Caco-2 (cell line): Measurements from ENCODE around the gene SERINC5. TPM values are rescaled to one million over a fixed set of nuclear protein-coding genes. Genes with fewer than 3 reads are reported as not detected.

ENCODE experiments used
- BruUV-seq: library from RNA; stranded (reverse); fragments of 400-500 nt; replicated peaks from 2 replicates; lab custom pipeline; 2021; lab: Mats Ljungman, UMichigan
- CTCF ChIA-PET: fragments of 300-600 bp; sonication (Branson Sonifier 250); formaldehyde crosslinking; loops from one replicate; lab custom pipeline; 2022; ENCODE audit warnings: antibody characterized with exemption; lab: Charles Lee
- POLR2A ChIA-PET: fragments of 300-600 bp; sonication (Branson Sonifier 250); formaldehyde crosslinking; loops from one replicate; lab custom pipeline; 2022; ENCODE audit warnings: antibody characterized with exemption; lab: Charles Lee
- DNase-seq, 2 experiments: peaks; one replicate each; pipeline versions ENCODE4 v3.0.0 to v3.0.0-alpha.2; 2020 to 2022
- H3K27me3 ChIP-seq: replicated peaks from 2 replicates; pipeline ENCODE4 v1.6.0; 2011; ENCODE audit warnings: low read length; ENCODE audit not compliant: control insufficient read depth, insufficient read depth
- H3K36me3 ChIP-seq: 2 replicates; pipeline ENCODE4 v1.5.1; 2011; ENCODE audit warnings: low read length; ENCODE audit not compliant: control insufficient read depth, insufficient read depth
- H3K4me1 ChIP-seq: fragments of 250-450 bp; sonication (Bioruptor Pico); 2 replicates; pipeline ENCODE4 v1.5.1; 2020; ENCODE audit warnings: mild to moderate bottlenecking
- H3K4me3 ChIP-seq: 2 replicates; pipeline ENCODE4 v1.5.1; 2011; ENCODE audit warnings: low read depth, mild to moderate bottlenecking, control low read depth, low read length
- H3K9me3 ChIP-seq: fragments of 250-450 bp; sonication (Bioruptor Pico); 2 replicates; pipeline ENCODE4 v1.5.1; 2020; ENCODE audit warnings: mild to moderate bottlenecking, moderate library complexity
- H3K27ac Mint-ChIP-seq: one replicate; pipeline ENCODE4 v1.8.0; 2022; ENCODE audit warnings: mixed read lengths; ENCODE audit not compliant: unreplicated experiment
- H3K27me3 Mint-ChIP-seq: one replicate; pipeline ENCODE4 v1.8.0; 2022; ENCODE audit warnings: mixed read lengths; ENCODE audit not compliant: insufficient read depth, unreplicated experiment
- H3K36me3 Mint-ChIP-seq: one replicate; pipeline ENCODE4 v1.8.0; 2022; ENCODE audit warnings: mild to moderate bottlenecking, mixed read lengths; ENCODE audit not compliant: insufficient read depth, unreplicated experiment
- H3K4me1 Mint-ChIP-seq: one replicate; pipeline ENCODE4 v1.8.0; 2022; ENCODE audit warnings: low read depth, mixed read lengths; ENCODE audit not compliant: unreplicated experiment
- H3K4me3 Mint-ChIP-seq: one replicate; pipeline ENCODE4 v1.8.0; 2022; ENCODE audit warnings: mild to moderate bottlenecking, moderate library complexity, mixed read lengths; ENCODE audit not compliant: unreplicated experiment
- H3K9me3 Mint-ChIP-seq: one replicate; pipeline ENCODE4 v1.8.0; 2022; ENCODE audit warnings: mixed read lengths; ENCODE audit not compliant: unreplicated experiment
- intact Hi-C: fragments of 100-400 bp; cut with micrococcal nuclease; formaldehyde crosslinking; loops from one replicate; pipeline ENCODE4 v1.10.0; 2022; ENCODE audit not compliant: unreplicated experiment
- total RNA-seq: library from RNA; stranded (reverse); gene quantifications from 2 replicates; pipeline ENCODE4 v1.2.3, GENCODE V29; 2022
- TF ChIP-seq, protein P1 (sequence below), 2 experiments: fragments of 200-600 bp in 1 of 2; IDR thresholded peaks; 1 replicate in 1 of 2; 2 replicates in 1 of 2; pipeline versions ENCODE4 v1.5.1 to v1.8.0; 2011 to 2022; ENCODE audit warnings: antibody characterized with exemption in 1 of 2, control low read depth in 1 of 2, inconsistent platforms in 1 of 2, low read depth in 1 of 2, low read length in 1 of 2, mild to moderate bottlenecking in 1 of 2, moderate library complexity in 1 of 2; ENCODE audit not compliant: insufficient read depth in 1 of 2, severe bottlenecking in 1 of 2, unreplicated experiment in 1 of 2

The SERINC5 gene
- total RNA-seq, 1 experiment from 2014 or later = 225 TPM

DNA sequence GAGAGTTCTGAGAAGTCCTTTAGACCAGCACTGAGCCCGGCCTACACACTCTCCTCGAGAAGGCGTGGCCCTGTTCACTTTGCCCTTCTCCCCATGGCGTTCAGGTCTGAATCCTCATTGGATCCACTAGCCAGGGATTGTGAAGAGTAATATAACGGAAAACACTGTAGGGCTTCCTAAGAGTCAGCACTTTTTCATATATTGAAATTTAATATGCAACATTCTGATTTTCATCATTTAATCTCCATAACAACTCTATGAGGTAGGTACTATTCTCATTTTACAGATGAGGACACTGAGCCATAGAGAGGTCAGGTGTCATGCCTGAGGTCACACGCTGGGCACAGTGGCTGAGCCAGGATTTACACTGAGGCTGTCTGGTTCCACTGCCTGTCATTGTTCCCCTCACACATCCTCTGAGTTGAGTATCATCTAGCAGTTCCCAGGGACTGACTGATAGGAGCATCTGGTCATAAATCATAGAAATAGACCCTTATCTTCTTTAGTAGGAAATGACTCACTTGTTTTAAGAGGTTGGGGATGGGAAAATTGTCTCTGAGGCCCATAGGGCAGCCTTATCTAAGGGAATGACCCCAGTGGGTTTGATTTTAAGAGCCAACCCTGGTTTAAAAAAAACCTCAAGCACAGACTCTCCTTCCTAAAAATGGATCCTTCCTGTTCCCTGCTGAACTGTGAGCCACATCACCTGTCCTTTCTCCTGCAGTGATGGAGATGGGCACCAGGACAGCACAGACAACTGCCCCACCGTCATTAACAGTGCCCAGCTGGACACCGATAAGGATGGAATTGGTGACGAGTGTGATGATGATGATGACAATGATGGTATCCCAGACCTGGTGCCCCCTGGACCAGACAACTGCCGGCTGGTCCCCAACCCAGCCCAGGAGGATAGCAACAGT is 179.5 kb downstream of the SERINC5 start:
- no peaks in the 10 kb centered on the region for H3K36me3 Mint-ChIP-seq
- ChIA-PET POLR2A (no interaction called here), CTCF (no interaction called here)
- BruUV-seq = no TSS peak
- H3K9me3 ChIP-seq = no peaks in the 10 kb centered on the region
- DNase-seq = no peak
- H3K9me3 Mint-ChIP-seq = no peaks in the 10 kb centered on the region
- no peaks in the 10 kb centered on the region for H3K4me1 Mint-ChIP-seq
- H3K4me3 ChIP-seq = no peak overlapping the region
- no peak overlapping the region for H3K4me3 Mint-ChIP-seq
- intact Hi-C loops = no loop called here
- H3K36me3 ChIP-seq = no peaks in the 10 kb centered on the region
- TF ChIP-seq, protein P1, sequence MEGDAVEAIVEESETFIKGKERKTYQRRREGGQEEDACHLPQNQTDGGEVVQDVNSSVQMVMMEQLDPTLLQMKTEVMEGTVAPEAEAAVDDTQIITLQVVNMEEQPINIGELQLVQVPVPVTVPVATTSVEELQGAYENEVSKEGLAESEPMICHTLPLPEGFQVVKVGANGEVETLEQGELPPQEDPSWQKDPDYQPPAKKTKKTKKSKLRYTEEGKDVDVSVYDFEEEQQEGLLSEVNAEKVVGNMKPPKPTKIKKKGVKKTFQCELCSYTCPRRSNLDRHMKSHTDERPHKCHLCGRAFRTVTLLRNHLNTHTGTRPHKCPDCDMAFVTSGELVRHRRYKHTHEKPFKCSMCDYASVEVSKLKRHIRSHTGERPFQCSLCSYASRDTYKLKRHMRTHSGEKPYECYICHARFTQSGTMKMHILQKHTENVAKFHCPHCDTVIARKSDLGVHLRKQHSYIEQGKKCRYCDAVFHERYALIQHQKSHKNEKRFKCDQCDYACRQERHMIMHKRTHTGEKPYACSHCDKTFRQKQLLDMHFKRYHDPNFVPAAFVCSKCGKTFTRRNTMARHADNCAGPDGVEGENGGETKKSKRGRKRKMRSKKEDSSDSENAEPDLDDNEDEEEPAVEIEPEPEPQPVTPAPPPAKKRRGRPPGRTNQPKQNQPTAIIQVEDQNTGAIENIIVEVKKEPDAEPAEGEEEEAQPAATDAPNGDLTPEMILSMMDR (IDR thresholded peaks at IDR 0.05; ENCODE audit: insufficient read depth in 1 of 2, low read depth in 1 of 2, low read length in 1 of 2, severe bottlenecking in 1 of 2, unreplicated experiment in 1 of 2) = no peak
- no peaks in the 10 kb centered on the region for H3K27me3 Mint-ChIP-seq
- H3K4me1 ChIP-seq = no peaks in the 10 kb centered on the region
- no peak overlapping the region for H3K27ac Mint-ChIP-seq
- no peaks in the 10 kb centered on the region for H3K27me3 ChIP-seq

DNA sequence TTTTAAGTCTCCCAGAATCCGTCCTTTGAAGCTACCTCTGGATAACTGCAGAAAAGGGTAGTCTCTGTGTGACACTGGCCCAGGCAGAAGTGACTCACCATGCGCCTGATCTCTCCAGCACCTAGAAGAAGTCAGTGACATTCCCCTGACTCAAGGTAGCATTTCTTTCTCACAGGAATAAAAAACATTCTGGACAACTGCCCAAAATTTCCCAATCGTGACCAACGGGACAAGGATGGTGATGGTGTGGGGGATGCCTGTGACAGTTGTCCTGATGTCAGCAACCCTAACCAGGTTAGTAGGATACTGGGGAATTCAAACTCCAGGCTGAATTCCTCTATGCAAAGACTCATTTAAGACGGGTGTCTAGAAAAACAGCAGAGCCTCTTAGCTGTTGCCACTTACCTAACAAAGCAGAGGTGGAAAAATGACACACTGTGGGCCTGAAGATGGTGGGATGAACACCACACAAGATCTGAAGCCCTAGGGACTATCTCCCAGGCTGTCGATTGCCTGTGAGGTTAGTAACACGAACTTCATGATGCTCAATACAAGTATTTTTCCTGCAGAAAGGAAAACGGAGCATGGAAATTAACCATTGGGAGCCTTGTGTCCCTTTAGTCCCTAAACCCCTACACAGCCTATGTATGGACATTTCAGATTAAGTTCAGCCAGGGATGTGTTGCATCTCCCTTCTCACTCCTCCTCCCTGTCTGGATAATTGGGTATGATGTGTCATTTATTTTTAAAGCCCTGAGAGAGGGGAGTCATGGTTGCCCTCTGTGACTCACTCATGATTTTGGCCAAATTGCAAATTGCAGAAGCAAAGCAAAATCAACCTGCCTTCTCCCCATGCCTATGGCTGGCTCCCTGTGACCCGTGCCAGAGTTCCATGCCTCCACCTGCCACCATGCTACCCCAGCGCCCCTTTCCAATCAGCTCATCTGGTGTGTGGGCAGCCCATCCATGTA is 183.5 kb downstream of the SERINC5 start:
- H3K27ac Mint-ChIP-seq = no peak overlapping the region
- Histone ChIP-seq H3K9me3 (no peaks in the 10 kb centered on the region), H3K4me1 (no peaks in the 10 kb centered on the region), H3K36me3 (no peaks in the 10 kb centered on the region), H3K4me3 (no peak overlapping the region), H3K27me3 (no peaks in the 10 kb centered on the region)
- CTCF ChIA-PET = no interaction called here
- H3K36me3 Mint-ChIP-seq = no peaks in the 10 kb centered on the region
- H3K4me1 Mint-ChIP-seq = no peaks in the 10 kb centered on the region
- intact Hi-C loops = no loop called here
- DNase-seq = no peak
- H3K4me3 Mint-ChIP-seq = no peak overlapping the region
- no peaks in the 10 kb centered on the region for H3K27me3 Mint-ChIP-seq
- POLR2A ChIA-PET = no interaction called here
- H3K9me3 Mint-ChIP-seq = no peaks in the 10 kb centered on the region
- TF ChIP-seq, protein P1 (IDR thresholded peaks at IDR 0.05; ENCODE audit: insufficient read depth in 1 of 2, low read depth in 1 of 2, low read length in 1 of 2, severe bottlenecking in 1 of 2, unreplicated experiment in 1 of 2) = no peak
- no TSS peak for BruUV-seq

DNA sequence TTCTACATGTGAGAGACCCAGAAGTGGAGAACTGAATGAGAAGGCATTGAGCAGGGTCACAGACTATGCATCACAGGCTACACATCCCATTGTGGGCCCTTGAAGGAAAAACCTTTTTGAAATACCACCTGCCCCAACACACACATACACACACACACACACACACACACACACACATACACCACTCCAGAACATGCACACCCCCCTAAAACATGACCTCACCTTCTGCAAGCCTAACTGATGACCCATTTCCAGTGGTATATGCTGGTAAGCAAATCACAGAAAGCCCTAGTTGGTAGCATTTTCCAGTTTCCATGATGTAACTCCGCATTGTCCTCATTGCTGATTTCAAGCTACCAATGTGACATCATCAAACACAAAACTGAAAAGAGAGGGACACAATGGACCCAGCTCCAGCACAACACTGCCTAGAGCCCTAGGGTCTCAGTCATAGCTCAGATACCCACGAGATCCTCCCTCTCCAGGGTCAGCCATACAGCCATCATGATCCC is 184.3 kb downstream of the SERINC5 start:
- Mint-ChIP-seq H3K4me3 (no peak overlapping the region), H3K9me3 (no peaks in the 10 kb centered on the region), H3K27me3 (no peaks in the 10 kb centered on the region), H3K27ac (no peak overlapping the region), H3K36me3 (no peaks in the 10 kb centered on the region), H3K4me1 (no peaks in the 10 kb centered on the region)
- TF ChIP-seq, protein P1 (IDR thresholded peaks at IDR 0.05; ENCODE audit: insufficient read depth in 1 of 2, low read depth in 1 of 2, low read length in 1 of 2, severe bottlenecking in 1 of 2, unreplicated experiment in 1 of 2) = no peak
- no TSS peak for BruUV-seq
- no peak overlapping the region for H3K4me3 ChIP-seq
- intact Hi-C loops = no loop called here
- H3K4me1 ChIP-seq = no peaks in the 10 kb centered on the region
- H3K27me3 ChIP-seq = no peaks in the 10 kb centered on the region
- no peak for DNase-seq
- H3K9me3 ChIP-seq = no peaks in the 10 kb centered on the region
- POLR2A ChIA-PET = no interaction called here
- CTCF ChIA-PET = no interaction called here
- H3K36me3 ChIP-seq = no peaks in the 10 kb centered on the region
